ENCODE results near the gene RNF220. TPM values are rescaled to one million over a fixed set of nuclear protein-coding genes. Genes with fewer than 3 reads are reported as not detected.
A peak's percentile ranks its signal among the peaks of the same experiment; 100 is the strongest.

Gene RNF220
- total and polyA plus RNA-seq, 2 of the 13 experiments (the other 11 are each of a cell fraction or from before 2014, with no cell fraction given), result 48.2 to 72.1 TPM

DNA sequence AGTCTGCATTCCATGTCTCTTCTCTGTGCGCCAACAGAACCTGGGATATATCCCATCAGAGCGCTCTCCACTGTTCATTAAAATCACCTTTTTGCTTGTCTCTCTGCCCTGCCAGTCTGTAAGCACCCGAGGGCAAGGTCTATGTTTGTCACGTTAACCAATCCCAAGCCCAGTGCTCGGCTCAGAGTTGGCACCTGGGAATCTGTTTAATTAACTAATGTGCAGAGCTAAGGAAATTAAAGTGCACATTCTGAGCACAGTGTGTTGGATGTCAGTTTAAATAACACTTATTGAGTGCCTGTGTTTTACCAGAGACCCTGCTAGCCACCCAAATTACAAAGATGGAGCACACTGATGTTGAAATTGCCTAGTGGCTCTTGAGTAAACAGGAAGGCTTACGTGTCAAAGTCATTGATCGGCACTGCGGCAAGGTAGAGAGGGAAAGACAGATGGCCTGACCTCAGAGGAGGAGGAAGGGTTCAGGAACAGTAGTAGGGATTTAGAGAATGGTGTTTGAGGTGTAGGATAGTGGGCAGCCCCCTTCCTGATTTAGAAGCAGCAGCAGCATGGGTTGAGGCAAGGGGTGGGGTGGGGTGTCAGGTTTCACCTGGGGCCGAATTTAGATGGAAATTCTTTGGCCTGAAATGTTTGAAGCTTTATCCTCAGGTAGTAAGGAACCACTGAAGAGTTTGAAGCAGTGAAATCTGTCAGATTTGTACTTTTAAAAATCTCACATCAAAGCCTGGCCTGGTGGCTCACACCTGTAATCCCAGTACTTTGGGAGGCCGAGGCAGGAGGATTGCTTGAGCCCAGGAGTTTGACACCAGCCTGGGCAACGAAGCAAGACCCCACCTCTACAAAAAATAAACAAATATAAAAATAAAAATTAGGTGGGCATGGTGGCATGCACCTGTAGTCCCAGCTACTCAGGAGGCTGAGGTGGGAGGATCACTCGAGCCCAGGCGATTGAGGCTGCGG is 277.1 kb downstream of the RNF220 start (continued):
- TF ChIP-seq, protein P1, sequence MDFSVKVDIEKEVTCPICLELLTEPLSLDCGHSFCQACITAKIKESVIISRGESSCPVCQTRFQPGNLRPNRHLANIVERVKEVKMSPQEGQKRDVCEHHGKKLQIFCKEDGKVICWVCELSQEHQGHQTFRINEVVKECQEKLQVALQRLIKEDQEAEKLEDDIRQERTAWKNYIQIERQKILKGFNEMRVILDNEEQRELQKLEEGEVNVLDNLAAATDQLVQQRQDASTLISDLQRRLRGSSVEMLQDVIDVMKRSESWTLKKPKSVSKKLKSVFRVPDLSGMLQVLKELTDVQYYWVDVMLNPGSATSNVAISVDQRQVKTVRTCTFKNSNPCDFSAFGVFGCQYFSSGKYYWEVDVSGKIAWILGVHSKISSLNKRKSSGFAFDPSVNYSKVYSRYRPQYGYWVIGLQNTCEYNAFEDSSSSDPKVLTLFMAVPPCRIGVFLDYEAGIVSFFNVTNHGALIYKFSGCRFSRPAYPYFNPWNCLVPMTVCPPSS (IDR thresholded peaks at IDR 0.05), result no peak
- TF ChIP-seq ZNF557 (CRISPR knock-in tag; IDR thresholded peaks at IDR 0.05) (peak; percentile 55; the same call in 1 of the 2 replicates), RFXAP (CRISPR knock-in tag; IDR thresholded peaks at IDR 0.05; ENCODE audit: borderline replicate concordance) (0 out of 2 replicates have a peak, but pooled peaks have one; percentile 42), MXD4 (CRISPR knock-in tag; IDR thresholded peaks at IDR 0.05) (peak; percentile 82), ZNF441 (CRISPR knock-in tag; IDR thresholded peaks at IDR 0.05; ENCODE audit: borderline replicate concordance) (no peak), ZBTB26 (CRISPR knock-in tag; IDR thresholded peaks at IDR 0.05; ENCODE audit: borderline replicate concordance) (no peak), ZNF709 (CRISPR knock-in tag; IDR thresholded peaks at IDR 0.05) (no peak), CHD4 (IDR thresholded peaks at IDR 0.05; ENCODE audit: borderline replicate concordance, low read length) (peak; percentile 85; the same call in 1 of the 2 replicates), SIX4 (CRISPR knock-in tag; IDR thresholded peaks at IDR 0.05) (peak; percentile 52; the same call in 1 of the 2 replicates), MIER2 (CRISPR knock-in tag; IDR thresholded peaks at IDR 0.05) (peak; percentile 73; the same call in 1 of the 2 replicates), FIP1L1 (IDR thresholded peaks at IDR 0.05; ENCODE audit: borderline replicate concordance, insufficient read depth, low read depth, low read length) (no peak), ZNF790 (CRISPR knock-in tag; IDR thresholded peaks at IDR 0.05; ENCODE audit: borderline replicate concordance) (no peak), NPAS2 (CRISPR knock-in tag; IDR thresholded peaks at IDR 0.05; ENCODE audit: borderline replicate concordance) (no peak), ZFP36 (IDR thresholded peaks at IDR 0.05; ENCODE audit: borderline replicate concordance, low read depth, low read length, partially characterized antibody) (no peak), ZFAT (CRISPR knock-in tag; conservative IDR thresholded peaks at IDR 0.05) (no peak), ZBTB8A (CRISPR knock-in tag; IDR thresholded peaks at IDR 0.05; ENCODE audit: borderline replicate concordance, low read depth) (no peak), EED (CRISPR knock-in tag; IDR thresholded peaks at IDR 0.05) (no peak), TOPORS (CRISPR knock-in tag; IDR thresholded peaks at IDR 0.05) (no peak), DNMT1 (CRISPR knock-in tag; IDR thresholded peaks at IDR 0.05) (no peak), ZNF777 (CRISPR knock-in tag; IDR thresholded peaks at IDR 0.05) (no peak)
- TF ChIP-seq, protein P2, sequence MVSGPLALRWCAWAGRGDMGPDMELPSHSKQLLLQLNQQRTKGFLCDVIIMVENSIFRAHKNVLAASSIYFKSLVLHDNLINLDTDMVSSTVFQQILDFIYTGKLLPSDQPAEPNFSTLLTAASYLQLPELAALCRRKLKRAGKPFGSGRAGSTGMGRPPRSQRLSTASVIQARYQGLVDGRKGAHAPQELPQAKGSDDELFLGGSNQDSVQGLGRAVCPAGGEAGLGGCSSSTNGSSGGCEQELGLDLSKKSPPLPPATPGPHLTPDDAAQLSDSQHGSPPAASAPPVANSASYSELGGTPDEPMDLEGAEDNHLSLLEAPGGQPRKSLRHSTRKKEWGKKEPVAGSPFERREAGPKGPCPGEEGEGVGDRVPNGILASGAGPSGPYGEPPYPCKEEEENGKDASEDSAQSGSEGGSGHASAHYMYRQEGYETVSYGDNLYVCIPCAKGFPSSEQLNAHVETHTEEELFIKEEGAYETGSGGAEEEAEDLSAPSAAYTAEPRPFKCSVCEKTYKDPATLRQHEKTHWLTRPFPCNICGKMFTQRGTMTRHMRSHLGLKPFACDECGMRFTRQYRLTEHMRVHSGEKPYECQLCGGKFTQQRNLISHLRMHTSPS (CRISPR knock-in tag; IDR thresholded peaks at IDR 0.05; ENCODE audit: low read depth), result peak; percentile 78; the same call in 1 of the 2 replicates
- TF ChIP-seq, protein P3, sequence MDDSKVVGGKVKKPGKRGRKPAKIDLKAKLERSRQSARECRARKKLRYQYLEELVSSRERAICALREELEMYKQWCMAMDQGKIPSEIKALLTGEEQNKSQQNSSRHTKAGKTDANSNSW (CRISPR knock-in tag; IDR thresholded peaks at IDR 0.05; ENCODE audit: borderline replicate concordance), result no peak
- TF ChIP-seq, protein P4, sequence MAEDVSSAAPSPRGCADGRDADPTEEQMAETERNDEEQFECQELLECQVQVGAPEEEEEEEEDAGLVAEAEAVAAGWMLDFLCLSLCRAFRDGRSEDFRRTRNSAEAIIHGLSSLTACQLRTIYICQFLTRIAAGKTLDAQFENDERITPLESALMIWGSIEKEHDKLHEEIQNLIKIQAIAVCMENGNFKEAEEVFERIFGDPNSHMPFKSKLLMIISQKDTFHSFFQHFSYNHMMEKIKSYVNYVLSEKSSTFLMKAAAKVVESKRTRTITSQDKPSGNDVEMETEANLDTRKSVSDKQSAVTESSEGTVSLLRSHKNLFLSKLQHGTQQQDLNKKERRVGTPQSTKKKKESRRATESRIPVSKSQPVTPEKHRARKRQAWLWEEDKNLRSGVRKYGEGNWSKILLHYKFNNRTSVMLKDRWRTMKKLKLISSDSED (CRISPR knock-in tag; IDR thresholded peaks at IDR 0.05), result no peak
